Mesendoderm (in vitro differentiated cells): ENCODE data around the gene CDHR1.

Source experiments
- DNase-seq: peaks from one replicate; pipeline ENCODE4 v3.0.0; 2013
- H2AK5ac ChIP-seq: 2 replicates; pipeline ENCODE4 v1.6.1; 2013; ENCODE audit warnings: low read length, inconsistent platforms
- H2BK120ac ChIP-seq: 2 replicates; pipeline ENCODE4 v1.6.1; 2013; ENCODE audit warnings: low read depth, mild to moderate bottlenecking, low read length, moderate library complexity, mixed read lengths
- H2BK15ac ChIP-seq: replicated peaks from 2 replicates; pipeline ENCODE4 v1.6.1; 2013; ENCODE audit warnings: low read depth, mild to moderate bottlenecking, moderate library complexity
- H2BK5ac ChIP-seq: 2 replicates; pipeline ENCODE4 v1.6.1; 2013; ENCODE audit warnings: low read length, inconsistent platforms
- H3K18ac ChIP-seq: 2 replicates; pipeline ENCODE4 v1.6.1; 2013; ENCODE audit warnings: mild to moderate bottlenecking, low read length, mixed read lengths
- H3K23ac ChIP-seq: one replicate; pipeline ENCODE4 v1.6.1; 2013; ENCODE audit warnings: low read length
- H3K27ac ChIP-seq: 2 replicates; pipeline ENCODE4 v1.5.1; 2013; ENCODE audit warnings: low read depth, mild to moderate bottlenecking, inconsistent platforms, low read length, moderate library complexity
- H3K27me3 ChIP-seq: 2 replicates; pipeline ENCODE4 v1.6.1; 2013; ENCODE audit warnings: low read length, control low read depth, mild to moderate bottlenecking, inconsistent platforms; ENCODE audit not compliant: insufficient read depth, poor library complexity
- H3K36me3 ChIP-seq: 2 replicates; pipeline ENCODE4 v1.6.1; 2013; ENCODE audit warnings: low read length, inconsistent platforms; ENCODE audit not compliant: control insufficient read depth, insufficient read depth
- H3K4ac ChIP-seq: one replicate; pipeline ENCODE4 v1.6.1; 2013; ENCODE audit warnings: low read depth, mild to moderate bottlenecking, low read length, moderate library complexity
- H3K4me1 ChIP-seq: 2 replicates; pipeline ENCODE4 v1.6.1; 2013; ENCODE audit warnings: low read depth, low read length, inconsistent platforms; ENCODE audit not compliant: control insufficient read depth
- H3K4me2 ChIP-seq: 2 replicates; pipeline ENCODE4 v1.6.1; 2013; ENCODE audit warnings: low read length
- H3K4me3 ChIP-seq: 2 replicates; pipeline ENCODE4 v1.5.1; 2013; ENCODE audit warnings: mild to moderate bottlenecking, low read length
- H3K56ac ChIP-seq: one replicate; pipeline ENCODE4 v1.6.1; 2013; ENCODE audit warnings: low read length
- H3K79me1 ChIP-seq: 2 replicates; pipeline ENCODE4 v1.6.1; 2013; ENCODE audit warnings: low read length, inconsistent platforms
- H3K79me2 ChIP-seq: 2 replicates; pipeline ENCODE4 v1.6.1; 2013; ENCODE audit warnings: mild to moderate bottlenecking, low read length; ENCODE audit not compliant: control insufficient read depth, insufficient read depth
- H3K9ac ChIP-seq: 2 replicates; pipeline ENCODE4 v1.6.1; 2013; ENCODE audit warnings: low read length, inconsistent platforms
- H4K5ac ChIP-seq: one replicate; pipeline ENCODE4 v1.6.1; 2013; ENCODE audit warnings: low read length
- H4K8ac ChIP-seq: one replicate; pipeline ENCODE4 v1.6.1; 2013; ENCODE audit warnings: low read depth, mild to moderate bottlenecking, control low read depth, low read length, moderate library complexity
- WGBS: extraction: QIAGEN DNeasy Blood & Tissue Kit; methylation state at CpG from one replicate; pipeline ENCODE4 v1.1.7; 2013; ENCODE audit warnings: low lambda C conversion rate, missing lambda C conversion rate; ENCODE audit not compliant: insufficient coverage; ENCODE audit errors: extremely low coverage; 5-methylcytosine and 5-hydroxymethylcytosine counted together

CDHR1 gene

DNA sequence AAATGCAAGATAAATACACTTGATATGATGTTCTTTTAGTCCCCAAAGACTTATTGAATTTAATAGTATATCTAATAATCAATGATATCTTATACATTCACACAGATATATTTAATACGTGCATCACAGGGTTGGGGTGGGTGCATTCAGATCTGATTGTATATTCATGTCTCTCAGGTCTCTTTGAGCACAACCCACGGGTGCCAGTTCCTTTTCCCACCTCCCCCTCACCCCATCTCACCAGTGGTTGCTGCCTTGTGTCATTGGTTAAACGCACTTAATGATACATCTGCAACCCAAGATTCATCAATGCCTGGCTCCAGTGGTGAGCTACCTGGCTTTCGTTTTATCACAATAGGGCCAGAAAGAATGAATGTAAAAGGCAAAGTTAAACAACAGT, 40.8 kb downstream of the CDHR1 start:
- DNase-seq, result no peak
- no peak overlapping the region for H3K18ac ChIP-seq
- H3K36me3 ChIP-seq, result no peaks in the 10 kb centered on the region
- H3K27me3 ChIP-seq, result no peaks in the 10 kb centered on the region
- no peak overlapping the region for H3K4me2 ChIP-seq
- WGBS, result no CpG with 5 or more reads among the region's 4 CpGs
- no peak overlapping the region for H3K23ac ChIP-seq
- no peak overlapping the region for H2BK120ac ChIP-seq
- no peak overlapping the region for H2BK15ac ChIP-seq
- H3K79me1 ChIP-seq, result no peaks in the 10 kb centered on the region
- no peak overlapping the region for H2AK5ac ChIP-seq
- H3K4me3 ChIP-seq, result no peak overlapping the region
- no peak overlapping the region for H3K27ac ChIP-seq
- H3K56ac ChIP-seq, result no peak overlapping the region
- no peak overlapping the region for H3K4ac ChIP-seq
- no peak overlapping the region for H4K5ac ChIP-seq
- no peaks in the 10 kb centered on the region for H3K79me2 ChIP-seq
- no peak overlapping the region for H4K8ac ChIP-seq
- H2BK5ac ChIP-seq, result no peak overlapping the region
- H3K9ac ChIP-seq, result no peak overlapping the region
- H3K4me1 ChIP-seq, result no peaks in the 10 kb centered on the region

DNA sequence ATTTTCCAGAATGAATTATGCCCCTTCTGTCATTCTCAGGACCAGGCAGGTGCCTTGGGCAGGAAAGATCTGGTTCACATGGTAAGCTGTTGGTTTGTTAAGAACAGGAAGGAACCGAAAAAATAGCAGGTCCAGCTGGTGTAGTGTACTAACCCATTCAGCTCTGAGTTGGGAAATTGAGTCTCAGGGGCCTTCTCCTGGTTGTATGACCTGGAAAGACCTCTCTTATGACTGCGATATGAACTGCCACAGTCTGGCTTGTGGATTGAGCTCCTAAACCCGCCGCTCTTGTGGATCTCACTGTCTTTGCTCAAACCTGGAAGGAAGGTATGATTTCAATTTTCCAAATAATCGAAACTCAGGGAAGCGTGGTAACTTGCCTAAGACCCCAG, 42.5 kb downstream of the CDHR1 start:
- no peak overlapping the region for H3K23ac ChIP-seq
- H3K4me3 ChIP-seq, result no peak overlapping the region
- H2BK5ac ChIP-seq, result no peak overlapping the region
- H3K79me2 ChIP-seq, result no peaks in the 10 kb centered on the region
- no peak overlapping the region for H2AK5ac ChIP-seq
- no peak overlapping the region for H3K9ac ChIP-seq
- no peak overlapping the region for H3K56ac ChIP-seq
- no peaks in the 10 kb centered on the region for H3K36me3 ChIP-seq
- H2BK15ac ChIP-seq, result no peak overlapping the region
- no peak overlapping the region for H4K8ac ChIP-seq
- no peaks in the 10 kb centered on the region for H3K27me3 ChIP-seq
- H3K79me1 ChIP-seq, result no peaks in the 10 kb centered on the region
- no CpG with 5 or more reads among the region's 6 CpGs for WGBS
- H4K5ac ChIP-seq, result no peak overlapping the region
- no peak for DNase-seq
- H3K4ac ChIP-seq, result no peak overlapping the region
- no peak overlapping the region for H3K4me2 ChIP-seq
- H3K27ac ChIP-seq, result no peak overlapping the region
- no peak overlapping the region for H3K18ac ChIP-seq
- no peak overlapping the region for H2BK120ac ChIP-seq
- H3K4me1 ChIP-seq, result no peaks in the 10 kb centered on the region

DNA sequence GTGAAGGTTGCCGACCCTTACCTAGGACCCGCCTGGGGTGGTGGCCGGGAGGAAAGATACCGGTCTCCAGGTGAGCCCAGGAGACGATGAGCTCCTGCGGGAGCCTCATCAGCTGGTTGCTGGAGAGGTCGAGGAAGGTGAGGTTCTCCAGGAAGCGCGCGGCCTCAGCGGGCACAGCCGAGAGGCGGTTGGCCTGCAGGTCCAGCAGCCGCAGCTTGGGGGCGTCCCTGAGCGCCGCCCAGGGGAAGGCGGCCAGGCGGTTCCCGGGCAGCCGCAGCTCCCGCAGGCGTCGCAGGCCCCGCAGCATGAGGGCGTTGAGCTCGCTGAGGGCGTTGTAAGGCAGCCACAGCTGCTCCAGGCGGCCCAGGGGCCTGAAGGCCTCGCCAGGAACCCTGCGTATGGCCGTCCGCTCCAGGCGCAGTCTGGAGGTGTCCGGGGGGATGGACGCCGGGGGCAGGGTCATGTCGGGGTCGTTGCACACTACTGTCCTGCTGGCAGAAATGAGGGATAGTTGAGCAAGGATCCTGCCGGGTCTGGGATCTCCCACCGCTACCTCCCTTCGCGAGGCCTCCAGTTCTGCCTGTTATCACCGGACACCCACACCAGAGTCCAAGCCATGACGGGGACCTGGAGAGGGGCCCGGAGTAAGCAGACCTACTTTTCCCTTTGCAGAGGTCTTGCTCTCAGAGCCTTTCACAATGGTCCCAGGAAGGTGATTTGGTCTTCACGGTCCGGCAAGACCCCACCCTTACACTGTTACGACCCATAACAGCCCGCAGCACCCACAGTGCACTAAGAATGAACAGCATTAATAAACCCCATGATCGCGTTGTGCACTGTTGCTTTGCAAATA, 43.1 kb downstream of the CDHR1 start:
- no peaks in the 10 kb centered on the region for H3K79me2 ChIP-seq
- no peak overlapping the region for H3K4ac ChIP-seq
- H3K4me3 ChIP-seq, result no peak overlapping the region
- WGBS, result no CpG with 5 or more reads among the region's 52 CpGs
- H3K79me1 ChIP-seq, result no peaks in the 10 kb centered on the region
- H3K4me2 ChIP-seq, result no peak overlapping the region
- H4K5ac ChIP-seq, result no peak overlapping the region
- no peak overlapping the region for H2BK5ac ChIP-seq
- no peak overlapping the region for H3K18ac ChIP-seq
- no peak overlapping the region for H3K23ac ChIP-seq
- no peak overlapping the region for H2AK5ac ChIP-seq
- no peak overlapping the region for H4K8ac ChIP-seq
- H3K4me1 ChIP-seq, result no peaks in the 10 kb centered on the region
- no peak overlapping the region for H2BK15ac ChIP-seq
- H3K36me3 ChIP-seq, result no peaks in the 10 kb centered on the region
- no peaks in the 10 kb centered on the region for H3K27me3 ChIP-seq
- peak overlapping the region; percentile 50 for H3K56ac ChIP-seq
- no peak overlapping the region for H2BK120ac ChIP-seq
- peak overlapping the region; percentile 19 for H3K9ac ChIP-seq
- peak; percentile 72 for DNase-seq
- no peak overlapping the region for H3K27ac ChIP-seq

DNA sequence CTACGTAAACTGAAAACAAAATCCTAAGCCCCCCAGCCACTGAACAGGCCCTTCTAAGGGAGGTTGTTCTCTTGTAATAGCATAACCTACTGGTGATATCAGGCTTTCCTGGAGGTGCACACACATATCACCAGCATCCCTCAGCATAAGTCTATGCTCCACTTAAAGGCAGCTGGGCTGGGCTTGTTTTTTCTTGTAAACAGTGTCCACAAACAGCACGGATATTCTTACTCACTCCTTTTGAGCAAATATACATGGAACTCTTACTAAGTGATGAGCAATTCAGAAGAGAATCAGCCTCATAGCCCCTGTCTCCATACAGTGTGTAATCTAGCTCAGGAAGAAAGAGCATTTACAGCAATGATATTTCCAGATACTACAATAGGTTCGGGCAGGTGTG, 44.6 kb downstream of the CDHR1 start:
- H3K18ac ChIP-seq, result no peak overlapping the region
- H3K9ac ChIP-seq, result no peak overlapping the region
- no peaks in the 10 kb centered on the region for H3K79me1 ChIP-seq
- no peak overlapping the region for H3K56ac ChIP-seq
- no peaks in the 10 kb centered on the region for H3K27me3 ChIP-seq
- no peak overlapping the region for H3K4me2 ChIP-seq
- H3K23ac ChIP-seq, result no peak overlapping the region
- H4K8ac ChIP-seq, result no peak overlapping the region
- no peaks in the 10 kb centered on the region for H3K4me1 ChIP-seq
- DNase-seq, result no peak
- H4K5ac ChIP-seq, result no peak overlapping the region
- no peak overlapping the region for H2BK5ac ChIP-seq
- no peaks in the 10 kb centered on the region for H3K36me3 ChIP-seq
- no peak overlapping the region for H3K4ac ChIP-seq
- H2BK120ac ChIP-seq, result no peak overlapping the region
- no peak overlapping the region for H2AK5ac ChIP-seq
- H2BK15ac ChIP-seq, result no peak overlapping the region
- WGBS, result no CpG with 5 or more reads among the region's 3 CpGs
- H3K79me2 ChIP-seq, result no peaks in the 10 kb centered on the region
- no peak overlapping the region for H3K27ac ChIP-seq
- H3K4me3 ChIP-seq, result no peak overlapping the region

DNA sequence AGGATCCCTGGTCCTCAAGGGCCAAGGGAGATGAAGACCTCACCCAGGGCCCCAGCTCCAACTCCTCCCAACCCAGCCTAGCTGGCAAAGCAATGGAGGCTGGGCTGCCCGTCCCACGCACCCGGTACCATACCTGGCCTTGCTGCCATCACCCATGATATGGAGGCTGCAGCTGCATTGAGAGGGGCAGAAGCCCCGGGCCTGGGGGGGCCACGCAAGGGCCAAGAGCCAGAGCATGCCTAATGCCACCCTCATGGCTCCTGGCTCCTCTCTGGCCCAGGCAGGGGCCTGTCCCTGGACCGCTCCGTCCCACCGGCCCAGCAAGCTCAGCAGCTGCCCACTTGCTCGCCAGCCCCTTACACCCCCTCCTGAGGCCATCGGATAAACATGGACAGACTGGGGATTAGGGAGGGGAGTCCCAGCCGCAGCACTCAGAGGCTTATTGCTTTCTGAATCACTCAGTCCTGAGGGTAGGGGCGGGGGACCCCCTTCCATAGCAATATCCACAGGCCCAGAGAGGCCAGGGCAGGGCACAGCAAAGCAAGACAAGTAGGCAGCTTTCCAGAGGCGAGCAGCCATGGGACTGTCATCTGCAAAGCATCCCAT, 47.0 kb downstream of the CDHR1 start, which contains the start of gene LRIT1:
TSS of gene LRIT1 (minus strand) at position 362 of the 606 bp plus-strand sequence. CDS start at position 255, 107 bp downstream.
- Histone ChIP-seq H3K4me2 (no peak within 1 kb of the TSS), H3K36me3 (no peaks in the 10 kb centered on the region), H3K4me3 (no peak within 1 kb of the TSS), H2AK5ac (no peak within 1 kb of the TSS), H2BK15ac (no peak within 1 kb of the TSS), H3K79me1 (no peaks in the 10 kb centered on the region), H4K8ac (no peak within 1 kb of the TSS), H3K4ac (no peak within 1 kb of the TSS), H3K27ac (no peak within 1 kb of the TSS), H2BK5ac (no peak within 1 kb of the TSS), H3K56ac (no peak within 1 kb of the TSS), H4K5ac (no peak within 1 kb of the TSS), H3K79me2 (no peaks in the 10 kb centered on the region), H3K18ac (no peak within 1 kb of the TSS), H3K27me3 (no peaks in the 10 kb centered on the region), H3K4me1 (no peaks in the 10 kb centered on the region), H3K23ac (no peak within 1 kb of the TSS), H3K9ac (no peak within 1 kb of the TSS), H2BK120ac (no peak within 1 kb of the TSS)
- WGBS, result no CpG with 5 or more reads among the region's 13 CpGs
- DNase-seq, result no peak
